ENCODE measurements around the gene NSA2.

GRCh38 chr5:74725331-74725730 is 41.7 kb upstream of the NSA2 start:
- TF ChIP-seq POLR2AphosphoS5 (IDR thresholded peaks at IDR 0.05; ENCODE audit: low read depth, low read length) (no peak), POLR2A (IDR thresholded peaks at IDR 0.05; ENCODE audit: low read depth, low read length) (no peak), PAX5 (IDR thresholded peaks at IDR 0.05; ENCODE audit: insufficient read depth, low read length, severe bottlenecking) (no peak), POU2F2 (IDR thresholded peaks at IDR 0.05; ENCODE audit: low read depth, low read length) (no peak)

Data from GM12891 (cell line).